Suprapubic skin (tissue), 4 donors: ENCODE data around the gene POMT2. TPM values are rescaled to one million over a fixed set of nuclear protein-coding genes. Genes with fewer than 3 reads are reported as not detected.

Source experiments
- DNase-seq, 2 donors: peaks; one replicate each; pipeline ENCODE4 v3.0.0-alpha.2; 2019; ENCODE audit warnings: low spot score in 2 of 2
- H3K27ac ChIP-seq: fragments of 200-600 bp; sonication (generic); one replicate; pipeline ENCODE4 v1.5.1; 2019
- H3K27me3 ChIP-seq: fragments of 200-600 bp; sonication (generic); one replicate; pipeline ENCODE4 v1.5.1; 2019
- H3K36me3 ChIP-seq: fragments of 200-600 bp; sonication (generic); one replicate; pipeline ENCODE4 v1.5.1; 2019
- H3K4me1 ChIP-seq: fragments of 200-600 bp; sonication (generic); one replicate; pipeline ENCODE4 v1.5.1; 2019
- H3K4me3 ChIP-seq: fragments of 200-600 bp; sonication (generic); one replicate; pipeline ENCODE4 v1.5.1; 2019; ENCODE audit warnings: mild to moderate bottlenecking
- H3K9me3 ChIP-seq: fragments of 200-600 bp; sonication (generic); one replicate; pipeline ENCODE4 v1.5.1; 2019
- CTCF ChIP-seq, 2 donors: fragments of 200-600 bp in 1 of 2; fragments of 450-650 bp in 1 of 2; sonication (generic) in 1 of 2; IDR thresholded peaks; one replicate each; pipeline ENCODE4 v1.5.1; 2016 to 2019; ENCODE audit warnings: antibody characterized with exemption in 2 of 2, mild to moderate bottlenecking in 1 of 2, moderate library complexity in 1 of 2
- EP300 ChIP-seq: sonication (generic); formaldehyde crosslinking; IDR thresholded peaks from one replicate; pipeline ENCODE4 v1.6.1; 2017; ENCODE audit warnings: antibody characterized with exemption
- POLR2A ChIP-seq, 2 donors: fragments of 450-650 bp; IDR thresholded peaks; one replicate each; pipeline ENCODE4 v1.6.1; 2017; ENCODE audit warnings: antibody characterized with exemption in 2 of 2, mild to moderate bottlenecking in 2 of 2, moderate library complexity in 2 of 2
- POLR2AphosphoS5 ChIP-seq, 3 donors: sonication (generic); formaldehyde crosslinking; IDR thresholded peaks; one replicate each; pipeline ENCODE4 v1.6.1; 2017; ENCODE audit warnings: antibody characterized with exemption in 3 of 3
- WGBS: methylation state at CpG from one replicate; pipeline ENCODE4 v1.1.5; 2018; 5-methylcytosine and 5-hydroxymethylcytosine counted together
- total RNA-seq, 4 donors: library from RNA; depleted of rRNA; stranded (reverse); fragments of >200 nt; gene quantifications; one replicate each; pipeline ENCODE4 v1.1.0, GENCODE V29; 2016

The POMT2 gene
- total RNA-seq, 4 donors from 2014 or later: 16.3 to 72.0 (median 19.4) TPM

GRCh38 chr14:77239412-77239811, 81.3 kb downstream of the POMT2 start:
- Histone ChIP-seq H3K4me3 (no peak overlapping the region), H3K27ac (no peak overlapping the region), H3K27me3 (no peaks in the 10 kb centered on the region), H3K36me3 (no peaks in the 10 kb centered on the region), H3K4me1 (no peaks in the 10 kb centered on the region), H3K9me3 (no peaks in the 10 kb centered on the region)
- no peak for TF ChIP-seq POLR2A (IDR thresholded peaks at IDR 0.05)
- TF ChIP-seq EP300: no peak
- no peak for TF ChIP-seq CTCF (IDR thresholded peaks at IDR 0.05)
- TF ChIP-seq POLR2AphosphoS5 (IDR thresholded peaks at IDR 0.05): no peak
- 90% methylated on average over 2 of the region's 16 CpGs for WGBS
- DNase-seq: no peak

- no peaks in the 10 kb centered on the region for H3K4me1 ChIP-seq
- H3K27ac ChIP-seq: no peak overlapping the region
- DNase-seq: no peak
- H3K9me3 ChIP-seq: no peaks in the 10 kb centered on the region
- H3K36me3 ChIP-seq: no peaks in the 10 kb centered on the region
- H3K4me3 ChIP-seq: no peak overlapping the region
- H3K27me3 ChIP-seq: no peaks in the 10 kb centered on the region
- 64% methylated on average over 2 of the region's 4 CpGs for WGBS
- TF ChIP-seq POLR2A (IDR thresholded peaks at IDR 0.05): no peak
- TF ChIP-seq POLR2AphosphoS5 (IDR thresholded peaks at IDR 0.05): no peak
- TF ChIP-seq CTCF (IDR thresholded peaks at IDR 0.05): no peak
- no peak for TF ChIP-seq EP300
Measured at GRCh38 chr14:77238996-77239395, 81.7 kb downstream of the POMT2 start.

GRCh38 chr14:77238356-77238755, 82.3 kb downstream of the POMT2 start:
- Histone ChIP-seq H3K27me3 (no peaks in the 10 kb centered on the region), H3K27ac (no peak overlapping the region), H3K9me3 (no peaks in the 10 kb centered on the region), H3K36me3 (no peaks in the 10 kb centered on the region), H3K4me1 (no peaks in the 10 kb centered on the region), H3K4me3 (no peak overlapping the region)
- no peak for DNase-seq
- TF ChIP-seq POLR2AphosphoS5 (IDR thresholded peaks at IDR 0.05) (no peak), POLR2A (IDR thresholded peaks at IDR 0.05) (no peak)
- whole genome bisulfite sequencing: 73% methylated on average over 3 of the region's 3 CpGs

GRCh38 chr14:77236814-77237213, 83.9 kb downstream of the POMT2 start:
- Histone ChIP-seq H3K27me3 (no peaks in the 10 kb centered on the region), H3K27ac (no peak overlapping the region), H3K4me3 (no peak overlapping the region), H3K9me3 (no peaks in the 10 kb centered on the region), H3K4me1 (no peaks in the 10 kb centered on the region), H3K36me3 (no peaks in the 10 kb centered on the region)
- WGBS: 67% methylated on average over 6 of the region's 7 CpGs
- no peak for DNase-seq
- no peak for TF ChIP-seq POLR2AphosphoS5 (IDR thresholded peaks at IDR 0.05)
- no peak for TF ChIP-seq EP300
- TF ChIP-seq POLR2A (IDR thresholded peaks at IDR 0.05): no peak
- no peak for TF ChIP-seq CTCF (IDR thresholded peaks at IDR 0.05)

- Histone ChIP-seq H3K36me3 (no peaks in the 10 kb centered on the region), H3K27ac (no peak overlapping the region), H3K9me3 (no peaks in the 10 kb centered on the region), H3K27me3 (no peaks in the 10 kb centered on the region), H3K4me3 (no peak overlapping the region), H3K4me1 (no peaks in the 10 kb centered on the region)
- no peak for DNase-seq
- WGBS: 81% methylated on average over 3 of the region's 3 CpGs
- TF ChIP-seq EP300 (no peak), POLR2AphosphoS5 (IDR thresholded peaks at IDR 0.05) (no peak), POLR2A (IDR thresholded peaks at IDR 0.05) (no peak)
Measured at GRCh38 chr14:77231721-77232120, 89.0 kb downstream of the POMT2 start.

- no peak for DNase-seq
- Histone ChIP-seq H3K36me3 (no peaks in the 10 kb centered on the region), H3K4me3 (no peak overlapping the region), H3K27me3 (no peaks in the 10 kb centered on the region), H3K4me1 (no peaks in the 10 kb centered on the region), H3K9me3 (no peaks in the 10 kb centered on the region), H3K27ac (no peak overlapping the region)
- TF ChIP-seq POLR2A (IDR thresholded peaks at IDR 0.05): no peak
- TF ChIP-seq POLR2AphosphoS5 (IDR thresholded peaks at IDR 0.05): no peak
- no peak for TF ChIP-seq CTCF (IDR thresholded peaks at IDR 0.05)
- TF ChIP-seq EP300: no peak
- 97% methylated on average over 2 of the region's 2 CpGs for WGBS
Measured at GRCh38 chr14:77230914-77231313, 89.8 kb downstream of the POMT2 start.
